ENCODE data around the gene MYZAP.
A peak's percentile ranks its signal among the peaks of the same experiment; 100 is the strongest.

The MYZAP gene

GRCh38 chr15:57591822-57592367, at the start of gene MYZAP:
Gene MYZAP, plus strand, starts transcription at chr15:57591904. Its CDS starts 131 bp downstream, at chr15:57592035.
- no peak for DNase-seq

- no peak for DNase-seq
Observed at GRCh38 chr15:57542505-57542817, 49.2 kb upstream of the MYZAP start.

- DNase-seq = no peak
Observed at GRCh38 chr15:57544848-57545480, 46.7 kb upstream of the MYZAP start.

- DNase-seq = no peak
Observed at GRCh38 chr15:57545995-57546394, 45.7 kb upstream of the MYZAP start.

GRCh38 chr15:57547243-57547755, 44.4 kb upstream of the MYZAP start:
- no peak for DNase-seq

GRCh38 chr15:57548351-57548750, 43.4 kb upstream of the MYZAP start:
- DNase-seq = no peak

GRCh38 chr15:57548835-57549234, 42.9 kb upstream of the MYZAP start:
- no peak for DNase-seq

GRCh38 chr15:57549935-57550334, 41.8 kb upstream of the MYZAP start:
- DNase-seq = no peak

GRCh38 chr15:57550640-57551039, 41.1 kb upstream of the MYZAP start:
- no peak for DNase-seq

GRCh38 chr15:57551715-57552677, 39.7 kb upstream of the MYZAP start:
- no peak for DNase-seq

- no peak for DNase-seq
Observed at GRCh38 chr15:57552678-57553334, 38.9 kb upstream of the MYZAP start.

- no peak for DNase-seq
Observed at GRCh38 chr15:57553526-57553925, 38.2 kb upstream of the MYZAP start.

GRCh38 chr15:57554063-57554811, 37.5 kb upstream of the MYZAP start:
- DNase-seq = peak; percentile 97

- DNase-seq = peak; percentile 58
Observed at GRCh38 chr15:57554812-57555179, 36.9 kb upstream of the MYZAP start.

- DNase-seq = peak; percentile 79
Observed at GRCh38 chr15:57555270-57555669, 36.4 kb upstream of the MYZAP start.

GRCh38 chr15:57556040-57556439, 35.7 kb upstream of the MYZAP start:
- no peak for DNase-seq

- DNase-seq = no peak
Observed at GRCh38 chr15:57557267-57557666, 34.4 kb upstream of the MYZAP start.

GRCh38 chr15:57557810-57558209, 33.9 kb upstream of the MYZAP start:
- DNase-seq = no peak

GRCh38 chr15:57559875-57560274, 31.8 kb upstream of the MYZAP start:
- no peak for DNase-seq

- DNase-seq = peak; percentile 26
Observed at GRCh38 chr15:57561041-57561711, 30.5 kb upstream of the MYZAP start.

GRCh38 chr15:57562196-57562769, 29.4 kb upstream of the MYZAP start:
- no peak for DNase-seq

GRCh38 chr15:57563416-57563815, 28.3 kb upstream of the MYZAP start:
- DNase-seq = no peak

All from DMS 273 treated with DMSO at 0.1 percent for 48 hours (cell line).